ENCODE measurements around the gene SI.
"Not testable (repeated sequence)": the region's sequence is repeated elsewhere in the genome, so short reads cannot be mapped to it uniquely, and the experiment has no call there.

GRCh38 chr3:164951403-164951802 is 126.9 kb downstream of the SI start:
- not testable (repeated sequence) for TF ChIP-seq CTCF (conservative IDR thresholded peaks at IDR 0.05; ENCODE audit: low read depth, low read length); EZH2phosphoT487 (IDR thresholded peaks at IDR 0.05; ENCODE audit: borderline replicate concordance, low read length)

All from PC-3 (cell line).